ENCODE measurements around the gene NT5C3A.
"Not testable (repeated sequence)": the region's sequence is repeated elsewhere in the genome, so short reads cannot be mapped to it uniquely, and the experiment has no call there.

NT5C3A gene

DNA sequence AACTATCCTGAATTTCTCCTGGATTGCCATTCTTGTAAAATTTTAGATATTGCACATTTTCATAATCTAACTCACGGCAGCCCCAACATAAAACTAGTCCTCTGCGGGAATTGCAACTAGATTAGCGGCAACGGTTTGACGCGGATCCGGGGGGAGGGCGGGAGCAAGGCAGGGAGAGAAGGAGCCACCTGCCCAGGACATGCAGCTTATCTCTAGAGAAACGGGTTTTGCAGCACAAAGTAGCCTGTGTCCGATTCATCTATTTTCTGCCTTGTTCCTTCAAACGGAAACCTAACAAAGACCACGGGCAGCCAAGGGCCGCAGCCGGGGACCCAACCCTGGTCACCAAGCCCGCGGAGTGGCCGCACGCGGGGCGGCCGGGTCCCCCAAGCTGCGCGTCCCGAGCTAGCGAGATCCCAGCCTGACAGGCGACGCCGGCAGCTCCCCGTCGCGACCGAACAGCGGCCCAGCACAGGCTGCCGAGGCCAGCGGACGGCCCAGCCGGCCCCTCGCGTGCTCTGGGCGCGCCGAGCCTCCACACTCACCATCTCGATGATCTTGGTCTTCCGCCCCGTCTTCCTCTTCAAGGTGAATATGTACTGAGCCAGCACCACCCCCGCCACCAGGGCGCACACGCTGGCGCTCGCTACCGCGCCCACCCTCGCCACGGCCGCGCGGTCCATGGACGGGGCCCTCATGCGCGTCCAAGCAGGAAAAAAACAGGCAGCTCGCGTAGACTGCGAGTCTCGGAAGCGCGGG, at the start of gene NT5C3A:
TSS of gene NT5C3A (minus strand) at position 754 of the 759 bp plus-strand sequence. CDS start at position 683, 71 bp downstream.
- DNase-seq: peak; percentile 56

GRCh38 chr7:33111614-33112013, 49.0 kb upstream of the NT5C3A start:
- no peak for DNase-seq

GRCh38 chr7:33109758-33110238, 47.2 kb upstream of the NT5C3A start:
- peak; percentile 33 for DNase-seq

- DNase-seq: peak; percentile 83
Observed at GRCh38 chr7:33109005-33109757, 46.6 kb upstream of the NT5C3A start, which contains the start of gene RP9. RP9 (minus strand) TSS chr7:33109404; CDS start chr7:33109372, 32 bp downstream.

GRCh38 chr7:33108554-33109004, 46.0 kb upstream of the NT5C3A start:
- DNase-seq: peak; percentile 52

DNA sequence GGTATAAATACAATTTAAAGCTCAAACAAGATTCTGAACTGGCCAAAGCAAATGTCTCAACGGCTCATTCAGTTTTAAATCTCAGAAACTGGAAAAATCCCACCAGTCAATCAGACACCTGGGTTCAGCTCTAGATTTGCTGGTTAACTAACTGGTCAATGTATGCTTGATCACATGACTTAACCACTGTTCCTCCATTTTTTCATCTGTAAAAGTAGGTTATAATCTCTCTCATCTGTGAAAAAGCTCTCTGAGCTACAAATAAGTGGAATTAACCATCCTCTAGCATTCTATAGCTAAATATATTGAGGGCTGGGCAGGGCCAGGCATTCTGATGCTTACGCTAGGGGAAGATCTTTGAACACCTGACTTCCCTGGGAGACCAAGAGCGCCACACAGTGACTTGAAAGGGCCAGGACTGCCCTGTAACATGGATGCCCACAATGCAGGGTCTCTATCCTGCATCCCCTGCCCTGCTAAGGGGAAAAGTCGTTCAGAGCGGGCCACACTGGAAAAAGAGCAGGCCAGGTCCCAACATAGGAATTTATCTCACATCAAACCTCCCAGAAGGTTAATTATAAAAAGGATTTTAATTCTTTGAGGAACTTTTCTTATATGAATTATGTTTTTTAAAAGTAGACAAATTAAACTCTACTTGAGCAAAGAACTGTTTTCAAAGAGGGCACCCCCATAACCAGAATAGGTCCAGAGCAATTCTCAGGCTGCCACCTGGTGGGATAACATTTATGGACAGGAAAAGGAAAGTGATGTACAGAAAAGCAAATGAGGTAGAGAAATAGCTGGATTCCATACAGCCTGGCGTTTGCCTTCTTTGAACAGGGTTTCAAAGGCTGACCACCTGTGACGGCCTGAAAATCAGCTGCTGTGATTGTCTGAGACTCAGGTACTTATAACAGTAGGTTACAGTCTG, 44.8 kb upstream of the NT5C3A start:
- peak; percentile 36 for DNase-seq

DNA sequence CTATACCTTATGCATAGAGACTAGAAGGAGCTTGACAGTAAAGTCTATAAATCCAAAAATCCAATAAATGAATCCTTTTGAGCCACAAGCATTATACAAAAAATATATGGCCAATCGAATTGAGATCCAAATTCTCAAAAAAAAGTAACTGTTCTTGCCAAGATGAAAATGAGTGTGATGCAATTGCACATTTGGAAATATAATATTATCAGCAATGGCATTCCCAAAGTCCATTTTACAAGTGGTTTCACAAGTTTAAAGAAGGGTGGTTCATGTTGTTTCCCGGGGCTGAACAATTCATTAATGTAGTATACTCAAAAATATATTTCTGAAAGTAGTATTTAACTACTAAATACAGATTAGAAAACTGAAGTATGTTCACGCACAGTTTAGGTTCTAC, 39.3 kb upstream of the NT5C3A start:
- DNase-seq: no peak

GRCh38 chr7:33100770-33101169, 38.2 kb upstream of the NT5C3A start:
- DNase-seq: no peak

DNA sequence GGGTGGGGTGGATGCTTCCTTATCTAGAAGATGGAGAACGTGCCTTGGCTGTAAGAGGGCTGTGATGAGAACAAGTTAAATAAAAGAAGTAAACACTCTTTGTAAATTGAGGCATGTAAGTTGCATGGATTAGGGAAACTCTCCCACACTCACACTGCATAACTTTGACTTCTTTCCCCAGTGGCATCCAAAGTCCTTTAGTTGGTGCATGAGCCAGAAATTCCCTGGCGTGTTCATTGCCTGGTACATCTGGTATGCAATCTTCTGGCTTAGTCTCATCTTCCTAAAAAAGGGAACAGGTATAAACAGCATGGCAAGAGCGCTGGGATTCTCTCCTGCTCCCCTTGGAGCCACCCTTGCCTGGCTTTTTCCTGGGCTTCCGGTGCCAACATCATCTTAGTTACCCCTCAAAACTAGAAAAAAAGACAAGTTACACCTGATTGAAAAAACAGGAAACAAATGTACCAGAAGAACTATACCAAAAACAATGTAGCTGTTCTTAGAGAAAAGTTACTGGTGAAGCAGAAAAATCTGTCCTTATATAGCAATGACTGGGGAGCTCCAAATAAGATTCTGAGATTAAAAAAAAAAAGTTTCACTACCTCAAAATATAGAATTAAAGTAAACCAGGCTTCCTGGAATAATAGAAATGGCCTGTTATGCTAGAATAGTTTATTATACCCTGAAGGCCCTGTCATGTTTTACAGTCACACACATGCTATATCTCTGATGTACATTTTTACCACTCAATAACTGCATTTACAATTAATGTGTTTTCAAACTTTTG, 36.8 kb upstream of the NT5C3A start:
- DNase-seq: no peak

DNA sequence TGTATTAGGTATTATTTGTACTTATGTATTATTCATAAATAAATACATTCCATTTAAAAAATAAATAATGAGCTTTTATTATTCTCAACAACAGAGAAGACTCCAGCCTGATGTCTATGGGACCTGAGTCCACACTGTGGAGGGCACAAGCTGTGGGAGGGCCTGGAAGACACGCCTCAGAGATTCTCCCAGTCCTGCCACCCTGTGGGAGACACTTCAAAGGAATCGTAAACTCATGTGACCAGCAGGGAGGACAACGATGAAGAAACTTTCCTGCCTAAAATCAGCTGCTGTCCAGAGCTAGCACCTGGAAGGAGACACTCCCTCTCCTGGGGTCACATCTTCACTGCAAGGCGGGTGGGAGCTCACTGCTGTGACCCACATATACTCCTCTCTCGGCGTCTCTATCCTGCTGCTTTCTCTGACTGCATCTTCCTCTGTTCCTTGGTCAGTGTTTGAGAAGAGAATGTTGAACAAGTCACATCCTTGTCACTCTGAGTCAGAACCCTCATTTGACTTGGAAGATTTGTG, 32.2 kb upstream of the NT5C3A start:
- not testable (repeated sequence) for DNase-seq

GRCh38 chr7:33093266-33093665, 30.7 kb upstream of the NT5C3A start:
- no peak for DNase-seq

DNA sequence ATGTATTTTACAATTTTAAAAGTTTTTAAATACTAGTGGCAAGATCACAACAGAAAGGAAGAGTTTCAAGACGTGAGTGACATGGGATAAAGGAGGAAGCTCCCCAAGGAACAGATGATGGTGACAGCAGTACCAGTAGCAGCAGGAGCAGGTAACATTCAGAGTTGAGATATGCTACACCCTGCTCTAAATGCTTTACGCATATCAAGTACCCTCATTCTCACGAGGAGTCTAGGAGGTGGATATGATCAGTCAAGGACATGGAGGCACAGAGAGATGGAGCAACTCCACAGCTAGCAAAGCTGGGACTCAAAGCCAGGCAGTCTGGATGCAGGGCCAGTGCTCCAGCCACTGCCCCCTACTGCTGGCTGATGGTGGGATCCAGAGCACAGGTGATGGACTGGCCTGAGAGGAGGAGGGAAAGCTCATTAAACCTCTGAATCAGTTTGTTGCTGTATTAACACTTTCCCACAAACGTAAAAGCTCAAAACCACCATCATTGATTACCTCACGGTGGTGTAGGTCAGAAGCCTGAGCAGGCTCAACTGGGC, 29.1 kb upstream of the NT5C3A start:
- DNase-seq: no peak

GRCh38 chr7:33091111-33091531, 28.5 kb upstream of the NT5C3A start:
- no peak for DNase-seq

- no peak for DNase-seq
Observed at GRCh38 chr7:33089142-33089541, 26.6 kb upstream of the NT5C3A start.

DNA sequence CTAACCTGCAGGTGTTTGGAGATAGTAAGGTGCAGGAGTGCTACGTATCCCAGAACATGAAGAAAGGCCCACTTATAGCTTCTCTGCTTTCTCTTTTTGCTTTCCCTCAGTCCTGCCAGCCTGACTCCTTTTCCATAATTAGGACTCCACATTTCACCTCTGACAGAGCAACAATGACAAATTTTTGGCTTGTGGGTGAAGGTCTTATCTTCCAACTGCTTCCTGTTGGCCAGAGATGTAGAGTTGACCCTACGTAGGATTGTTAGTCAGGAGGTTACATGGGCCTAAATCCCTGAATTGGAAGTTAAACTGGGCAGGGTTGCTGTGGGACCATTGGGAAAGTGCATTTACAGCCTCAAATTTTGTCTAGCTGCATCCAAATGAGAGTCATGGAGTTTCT, 25.3 kb upstream of the NT5C3A start:
- no peak for DNase-seq

DNA sequence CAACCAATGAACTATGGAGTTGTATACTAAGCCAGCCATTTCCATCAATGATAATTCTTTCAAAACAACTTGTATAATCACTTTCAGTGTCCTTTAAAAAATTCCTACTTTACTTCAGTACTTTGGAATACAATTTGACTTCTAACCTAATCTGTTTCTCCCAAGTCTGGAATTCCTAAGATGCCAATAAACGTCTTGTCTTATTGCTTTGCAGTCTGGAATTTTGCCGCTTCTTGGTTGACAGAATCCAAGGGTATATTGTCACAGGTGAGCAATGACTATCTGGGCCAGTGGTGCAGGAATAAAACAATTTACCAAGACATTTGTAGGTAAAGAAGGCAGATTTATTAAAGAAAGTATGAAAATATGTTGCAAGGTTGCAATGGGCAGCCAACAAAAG, 24.8 kb upstream of the NT5C3A start:
- no peak for DNase-seq

DNA sequence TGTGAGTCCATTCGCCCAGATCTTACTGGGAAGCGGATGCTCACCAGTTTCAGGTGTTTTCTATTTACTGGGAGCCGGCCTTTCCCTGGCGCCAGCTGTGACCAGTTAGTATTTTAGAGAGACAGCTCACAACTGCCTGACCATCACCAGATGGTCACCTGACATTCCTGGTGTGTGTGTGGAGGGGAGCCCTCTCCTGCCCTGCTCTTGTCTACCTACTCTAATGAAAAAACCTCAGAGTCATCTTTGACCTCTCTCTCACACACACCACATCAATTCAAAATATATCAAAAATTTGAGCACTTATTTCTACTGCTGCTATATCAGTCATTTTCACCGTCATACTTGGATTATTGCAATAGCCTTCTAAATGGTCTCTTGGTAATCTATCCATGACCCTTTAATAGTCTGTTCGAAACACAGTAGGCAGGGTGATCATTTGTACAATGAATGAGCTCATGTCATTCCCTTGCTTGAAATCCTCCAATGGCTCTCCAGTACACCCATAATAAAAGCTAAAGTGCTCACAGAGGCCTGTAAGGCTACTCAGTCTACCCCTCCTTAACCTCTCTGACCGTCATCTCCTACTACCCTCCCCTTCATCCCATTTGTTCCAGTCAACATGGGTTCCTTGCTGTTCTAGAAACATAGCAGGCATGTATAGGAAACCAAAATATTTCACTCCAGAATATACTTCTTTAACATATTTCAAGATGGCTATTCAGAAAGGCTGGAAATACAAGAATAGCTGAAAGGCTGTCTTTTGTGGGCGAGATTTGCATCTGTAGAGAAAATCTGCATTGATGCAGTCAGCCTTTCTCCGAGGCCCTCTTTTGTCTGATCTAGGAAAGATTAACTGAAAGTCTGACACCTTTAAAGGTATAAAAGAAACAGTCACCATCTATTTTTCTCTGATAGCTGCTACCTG, 17.5 kb upstream of the NT5C3A start:
- no peak for DNase-seq

- DNase-seq: no peak
Observed at GRCh38 chr7:33079096-33079495, 16.5 kb upstream of the NT5C3A start.

GRCh38 chr7:33076737-33077136, 14.2 kb upstream of the NT5C3A start:
- DNase-seq: no peak
